Lower leg skin (tissue), 4 donors: ENCODE results near the gene PEG3. TPM values are rescaled to one million over a fixed set of nuclear protein-coding genes. Genes with fewer than 3 reads are reported as not detected.

Experiments
- DNase-seq, 2 donors: peaks; one replicate each; pipeline ENCODE4 v3.0.0-alpha.2; 2019; ENCODE audit warnings: low spot score in 2 of 2
- H3K4me3 ChIP-seq: fragments of 200-600 bp; sonication (generic); 2 replicates; pipeline ENCODE4 v1.5.1; 2017; ENCODE audit warnings: mild to moderate bottlenecking, low read depth; ENCODE audit not compliant: poor library complexity, severe bottlenecking
- POLR2A ChIP-seq, 2 donors: fragments of 450-650 bp; IDR thresholded peaks; one replicate each; pipeline ENCODE4 v1.6.1; 2016 to 2017; ENCODE audit warnings: antibody characterized with exemption in 2 of 2, mild to moderate bottlenecking in 1 of 2, moderate library complexity in 1 of 2
- WGBS, 2 donors: methylation state at CpG; one replicate each; pipeline ENCODE4 v1.1.5; 2018; 5-methylcytosine and 5-hydroxymethylcytosine counted together
- intact Hi-C: fragments of 100-400 bp; cut with DNase I; formaldehyde crosslinking; loops from one replicate; pipeline ENCODE4 v1.15.0; 2023; ENCODE audit warnings: low total_unique reads
- total RNA-seq, 4 donors: library from RNA; depleted of rRNA; stranded (reverse); fragments of >200 nt; gene quantifications; one replicate each; pipeline ENCODE4 v1.1.0, GENCODE V29; 2016
- TF ChIP-seq, protein P1 (sequence below), 3 donors: fragments of 450-650 bp; IDR thresholded peaks; one replicate each; pipeline ENCODE4 v1.5.1; 2016; ENCODE audit warnings: antibody characterized with exemption in 3 of 3, mild to moderate bottlenecking in 3 of 3, moderate library complexity in 2 of 3

The PEG3 gene
- total RNA-seq, 4 donors from 2014 or later, result 1.4 to 7.6 (median 3.6) TPM

DNA sequence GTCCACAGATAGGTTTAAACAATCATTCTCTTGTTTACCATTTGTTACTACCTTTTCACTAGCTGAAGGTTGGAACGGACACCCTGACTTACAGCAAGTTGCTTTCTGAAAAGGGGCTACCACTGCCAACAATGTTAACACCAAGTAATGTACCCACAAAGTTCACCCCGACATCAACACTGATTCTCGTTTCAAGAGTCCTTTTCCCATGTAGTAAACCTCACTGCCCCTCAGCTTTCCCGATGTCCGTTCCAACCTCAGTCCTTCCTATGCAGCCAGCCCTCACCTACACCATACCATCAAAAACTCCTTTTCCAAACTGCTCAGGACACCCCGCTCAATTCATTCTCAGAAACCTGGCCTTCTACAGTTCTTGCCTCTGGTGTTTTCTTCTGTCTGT lies 29.0 kb downstream of the PEG3 start:
- no peak overlapping the region for H3K4me3 ChIP-seq
- TF ChIP-seq POLR2A (IDR thresholded peaks at IDR 0.05), result no peak
- TF ChIP-seq, protein P1, sequence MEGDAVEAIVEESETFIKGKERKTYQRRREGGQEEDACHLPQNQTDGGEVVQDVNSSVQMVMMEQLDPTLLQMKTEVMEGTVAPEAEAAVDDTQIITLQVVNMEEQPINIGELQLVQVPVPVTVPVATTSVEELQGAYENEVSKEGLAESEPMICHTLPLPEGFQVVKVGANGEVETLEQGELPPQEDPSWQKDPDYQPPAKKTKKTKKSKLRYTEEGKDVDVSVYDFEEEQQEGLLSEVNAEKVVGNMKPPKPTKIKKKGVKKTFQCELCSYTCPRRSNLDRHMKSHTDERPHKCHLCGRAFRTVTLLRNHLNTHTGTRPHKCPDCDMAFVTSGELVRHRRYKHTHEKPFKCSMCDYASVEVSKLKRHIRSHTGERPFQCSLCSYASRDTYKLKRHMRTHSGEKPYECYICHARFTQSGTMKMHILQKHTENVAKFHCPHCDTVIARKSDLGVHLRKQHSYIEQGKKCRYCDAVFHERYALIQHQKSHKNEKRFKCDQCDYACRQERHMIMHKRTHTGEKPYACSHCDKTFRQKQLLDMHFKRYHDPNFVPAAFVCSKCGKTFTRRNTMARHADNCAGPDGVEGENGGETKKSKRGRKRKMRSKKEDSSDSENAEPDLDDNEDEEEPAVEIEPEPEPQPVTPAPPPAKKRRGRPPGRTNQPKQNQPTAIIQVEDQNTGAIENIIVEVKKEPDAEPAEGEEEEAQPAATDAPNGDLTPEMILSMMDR (IDR thresholded peaks at IDR 0.05), result no peak
- intact Hi-C loops, result no loop called here
- 73 to 85% methylated on average over 6 of the region's 6 CpGs for WGBS, 2 donors
- no peak for DNase-seq

DNA sequence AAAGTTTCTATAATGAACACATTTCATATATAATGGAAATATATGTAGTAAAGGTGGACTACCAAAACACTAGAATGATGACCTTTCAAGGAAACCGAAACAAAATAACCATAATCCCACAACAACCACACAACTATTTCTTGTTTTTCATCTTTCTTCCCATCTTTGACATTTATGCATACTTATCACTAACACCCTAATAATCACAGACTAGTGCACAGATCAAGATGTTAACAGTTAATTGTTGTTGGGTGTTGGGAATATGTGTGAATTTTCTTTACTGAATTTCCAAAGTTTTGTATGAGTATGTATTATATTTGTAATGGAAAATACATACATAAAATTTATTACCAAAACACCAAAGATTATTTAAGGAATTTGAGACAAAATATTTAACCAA lies 30.3 kb downstream of the PEG3 start:
- 89 to 100% methylated on average over 1 of the region's 1 CpG for WGBS, 2 donors
- TF ChIP-seq, protein P1 (IDR thresholded peaks at IDR 0.05), result no peak
- TF ChIP-seq POLR2A (IDR thresholded peaks at IDR 0.05), result no peak
- no peak overlapping the region for H3K4me3 ChIP-seq
- DNase-seq, result no peak
- intact Hi-C loops, result no loop called here

DNA sequence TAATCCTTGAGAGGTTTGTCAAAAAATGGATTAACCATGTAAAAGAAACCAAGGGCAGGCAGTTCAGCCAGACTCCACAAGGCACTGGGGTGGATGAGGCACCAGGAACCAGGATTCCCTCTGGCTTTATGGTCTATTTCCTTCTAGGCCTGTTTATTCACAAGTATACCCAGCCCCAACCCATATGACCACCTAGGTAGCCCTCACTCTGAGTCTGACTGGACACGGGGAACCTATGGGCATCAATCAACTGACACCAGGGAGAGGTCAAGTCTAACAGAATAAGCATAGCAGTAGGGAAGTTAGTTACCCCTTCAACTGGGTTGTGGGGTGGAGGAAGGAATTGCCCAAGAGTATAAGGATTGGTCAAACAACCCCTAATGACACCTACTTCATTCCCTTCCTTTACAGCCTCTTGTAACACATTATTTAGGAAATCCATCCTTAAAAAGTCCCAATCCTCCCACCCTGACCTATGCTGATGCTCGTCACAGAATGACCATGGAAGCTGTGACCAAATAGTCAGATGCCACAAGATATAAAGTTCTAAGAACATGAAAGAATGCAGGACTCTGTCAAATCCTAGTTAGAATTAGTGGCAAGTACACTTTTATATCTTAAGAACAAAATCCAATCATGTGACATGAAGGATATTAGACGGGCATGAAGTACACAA lies 31.7 kb downstream of the PEG3 start:
- no peak for DNase-seq
- TF ChIP-seq POLR2A (IDR thresholded peaks at IDR 0.05), result no peak
- TF ChIP-seq, protein P1 (IDR thresholded peaks at IDR 0.05), result no peak
- intact Hi-C loops, result no loop called here
- H3K4me3 ChIP-seq, result no peak overlapping the region
- WGBS, 2 donors, result 84 to 93% methylated on average over 3 of the region's 3 CpGs

DNA sequence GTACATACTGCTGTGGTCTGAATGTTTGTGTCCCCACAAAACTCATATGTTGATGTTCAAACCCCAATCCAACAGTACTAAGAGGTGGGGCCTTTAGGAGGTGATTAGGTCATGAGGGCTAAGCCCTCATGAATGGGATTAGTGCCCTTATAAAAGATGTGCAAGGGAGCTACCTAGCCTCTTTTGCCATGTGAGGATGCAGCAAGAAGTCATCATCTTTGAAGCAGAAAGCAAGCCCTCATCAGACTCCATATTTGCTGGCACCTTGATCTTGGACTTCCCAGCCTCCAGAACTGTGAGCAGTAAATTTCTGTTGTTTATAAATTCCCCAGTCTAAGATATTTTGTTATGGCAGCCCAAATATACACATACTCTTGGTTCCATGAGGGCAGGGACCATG lies 33.9 kb downstream of the PEG3 start:
- intact Hi-C loops, result no loop called here

More for the DNA sequence above, 33.9 kb downstream of the PEG3 start:
- TF ChIP-seq POLR2A (IDR thresholded peaks at IDR 0.05), result no peak
- TF ChIP-seq, protein P1 (IDR thresholded peaks at IDR 0.05), result no peak
- H3K4me3 ChIP-seq, result no peak overlapping the region
- DNase-seq, result no peak

Other genes with a start within 250 kb of the PEG3 start
- gene ZNF71, start 245.4 kb downstream of the PEG3 start, total RNA-seq, result 1 to 10 TPM; 6.7 to 9.2 (median 7.2) TPM
- gene SMIM17, start 197.6 kb downstream of the PEG3 start, total RNA-seq, result not detected
- 1 to 10 TPM in 2 of 4 donors, under 1 TPM in 2; 0.30 to 1.3 (median 0.84) TPM for gene ZNF835, start 169.0 kb downstream of the PEG3 start, total RNA-seq
- gene ZIM2, start within 50 bp of the PEG3 start, total RNA-seq, result under 1 TPM in 1 of 4 donors, not detected in 3; 0.45 TPM